ENCODE results near the gene GNAI3. TPM values are rescaled to one million over a fixed set of nuclear protein-coding genes. Genes with fewer than 3 reads are reported as not detected.

Gene GNAI3
- total RNA-seq, 1 donor from 2014 or later, result 6.7 TPM

DNA sequence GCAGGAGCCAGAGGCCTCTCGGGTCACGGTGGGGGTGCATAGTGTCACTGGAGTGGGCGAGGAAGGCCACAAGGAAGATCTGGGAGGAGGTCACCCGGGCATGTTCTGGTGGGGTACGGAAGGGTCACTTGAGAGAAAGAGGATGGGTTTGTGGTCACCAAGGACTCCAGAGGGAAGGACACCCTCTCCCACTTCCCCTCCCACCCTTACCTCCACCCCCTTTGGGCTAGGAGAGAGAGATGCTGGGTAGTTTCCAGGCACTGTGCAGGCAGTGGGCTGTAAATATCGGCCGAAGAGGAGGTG is 39.6 kb upstream of the GNAI3 start:
- ATAC-seq (no peak), DNase-seq (no peak)
- intact Hi-C loops (cut with DNase I), result no loop called here
- H3K36me3 ChIP-seq, result no peaks in the 10 kb centered on the region
- no peak overlapping the region for H3K27ac ChIP-seq
- TF ChIP-seq, protein P1, sequence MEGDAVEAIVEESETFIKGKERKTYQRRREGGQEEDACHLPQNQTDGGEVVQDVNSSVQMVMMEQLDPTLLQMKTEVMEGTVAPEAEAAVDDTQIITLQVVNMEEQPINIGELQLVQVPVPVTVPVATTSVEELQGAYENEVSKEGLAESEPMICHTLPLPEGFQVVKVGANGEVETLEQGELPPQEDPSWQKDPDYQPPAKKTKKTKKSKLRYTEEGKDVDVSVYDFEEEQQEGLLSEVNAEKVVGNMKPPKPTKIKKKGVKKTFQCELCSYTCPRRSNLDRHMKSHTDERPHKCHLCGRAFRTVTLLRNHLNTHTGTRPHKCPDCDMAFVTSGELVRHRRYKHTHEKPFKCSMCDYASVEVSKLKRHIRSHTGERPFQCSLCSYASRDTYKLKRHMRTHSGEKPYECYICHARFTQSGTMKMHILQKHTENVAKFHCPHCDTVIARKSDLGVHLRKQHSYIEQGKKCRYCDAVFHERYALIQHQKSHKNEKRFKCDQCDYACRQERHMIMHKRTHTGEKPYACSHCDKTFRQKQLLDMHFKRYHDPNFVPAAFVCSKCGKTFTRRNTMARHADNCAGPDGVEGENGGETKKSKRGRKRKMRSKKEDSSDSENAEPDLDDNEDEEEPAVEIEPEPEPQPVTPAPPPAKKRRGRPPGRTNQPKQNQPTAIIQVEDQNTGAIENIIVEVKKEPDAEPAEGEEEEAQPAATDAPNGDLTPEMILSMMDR (IDR thresholded peaks at IDR 0.05), result no peak
- peak overlapping the region; percentile 81 for H3K4me3 ChIP-seq
- H3K4me1 ChIP-seq, result peaks cover 16% of the 10 kb centered on the region
- H3K27me3 ChIP-seq (ENCODE audit: low read depth), result no peaks in the 10 kb centered on the region
- H3K9me3 ChIP-seq, result no peaks in the 10 kb centered on the region

DNA sequence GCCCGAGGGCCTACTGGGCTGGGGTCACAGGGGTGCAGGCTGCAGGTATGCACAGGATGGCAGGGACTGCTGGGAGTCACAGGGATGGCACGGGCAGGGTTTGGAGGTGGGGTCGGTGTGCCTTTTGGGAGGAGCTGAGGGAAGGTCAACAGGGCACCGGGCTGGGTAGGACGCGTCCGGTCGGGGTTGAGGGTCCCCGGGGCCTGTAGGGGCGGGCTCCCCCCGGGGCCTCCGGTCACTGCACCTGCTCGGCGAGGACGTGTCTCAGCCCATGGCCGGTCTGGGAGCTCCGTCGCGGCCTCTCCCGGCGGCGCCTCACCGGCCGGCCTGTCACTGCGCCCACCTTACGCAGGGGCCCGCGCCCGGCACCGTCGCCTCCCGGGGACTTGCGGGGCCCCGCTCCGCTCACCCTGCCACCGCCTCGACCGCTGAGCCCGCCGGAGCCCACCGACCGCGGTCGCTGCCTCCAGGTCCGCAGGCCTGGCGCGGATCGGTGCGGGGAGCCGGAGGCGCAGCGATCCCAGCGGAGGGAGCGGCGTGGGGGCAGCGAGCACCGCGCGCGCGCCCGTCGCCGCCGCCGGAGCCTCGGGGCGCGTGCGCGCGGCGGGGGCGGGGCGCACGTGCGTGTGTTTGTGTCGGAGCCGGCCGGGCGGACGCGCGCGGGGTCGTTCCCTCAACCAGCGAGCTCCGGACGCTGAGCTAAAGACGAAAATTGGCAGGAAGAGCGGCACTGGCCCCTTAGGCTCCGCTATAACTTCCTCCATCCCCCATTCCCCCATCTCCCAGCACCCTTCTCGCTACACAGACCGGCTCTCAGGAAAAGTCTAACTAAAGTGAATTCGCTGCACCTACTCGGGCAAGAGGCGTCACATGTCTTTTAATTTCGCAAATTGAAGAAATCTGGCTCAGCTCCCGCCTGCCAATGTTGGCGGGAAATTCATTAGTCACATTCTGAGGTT is 39.0 kb upstream of the GNAI3 start, which contains the start of gene AMIGO1:
Gene AMIGO1, minus strand, starts transcription at position 552 of the 959 bp plus-strand sequence. CDS start 815 bp downstream, outside the sequence.
- intact Hi-C loops (cut with DNase I), result no loop called here
- TF ChIP-seq, protein P1 (IDR thresholded peaks at IDR 0.05), result no peak
- H3K4me1 ChIP-seq, result peaks cover 16% of the 10 kb centered on the region
- H3K27me3 ChIP-seq (ENCODE audit: low read depth), result no peaks in the 10 kb centered on the region
- H3K9me3 ChIP-seq, result no peaks in the 10 kb centered on the region
- peak; percentile 85 to 89 for ATAC-seq
- DNase-seq, result peak; percentile 77
- peak within 1 kb of the TSS; percentile 81 for H3K4me3 ChIP-seq
- H3K36me3 ChIP-seq, result no peaks in the 10 kb centered on the region
- peak within 1 kb of the TSS; percentile 60 for H3K27ac ChIP-seq

DNA sequence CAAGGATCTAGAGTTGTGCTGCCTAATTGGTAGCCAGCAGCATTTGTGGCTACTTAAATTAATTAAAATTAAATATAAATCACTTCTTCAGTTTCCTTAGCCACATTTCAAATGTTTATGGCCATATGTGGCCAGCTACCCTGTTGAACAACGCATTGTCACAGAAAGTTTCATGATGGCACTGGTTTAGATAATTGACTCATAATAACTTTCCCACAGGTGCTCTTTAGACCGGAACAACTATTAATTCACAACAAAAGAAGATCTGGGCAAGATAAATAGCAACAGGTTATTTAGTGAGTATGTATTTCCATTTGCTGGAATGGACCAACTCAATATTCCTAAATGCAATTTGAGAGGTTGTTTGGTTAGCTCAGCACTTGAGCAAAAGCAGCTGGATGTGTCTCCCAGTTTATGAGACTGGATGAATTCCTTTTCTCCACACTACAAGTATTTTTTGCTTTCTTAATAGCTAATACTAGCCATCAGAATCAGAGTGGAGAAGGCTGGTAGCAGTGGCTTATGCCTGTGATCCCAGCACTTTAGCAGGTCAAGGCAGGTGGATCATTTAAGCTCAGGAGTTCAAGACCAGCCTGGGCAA is 35.2 kb upstream of the GNAI3 start:
- no peak for DNase-seq
- intact Hi-C loops (cut with DNase I), result no loop called here

DNA sequence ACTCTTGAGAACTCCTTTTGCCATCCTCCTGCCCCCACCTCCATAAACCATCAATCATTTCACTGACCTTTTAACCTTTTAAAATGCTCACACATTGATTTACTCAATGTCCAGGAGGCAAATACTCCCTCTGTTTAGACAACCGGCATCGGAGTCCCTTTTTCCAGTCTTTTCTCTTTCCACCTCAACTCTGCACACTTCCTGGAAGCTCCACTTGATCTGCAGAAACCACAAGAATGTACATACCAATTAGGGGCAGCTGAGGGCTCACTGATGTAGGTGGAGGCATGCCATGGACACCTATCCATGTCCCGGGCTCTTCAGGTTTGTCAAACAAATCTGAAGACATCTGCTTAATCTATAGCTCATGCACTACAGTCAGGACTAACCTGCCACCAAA is 33.6 kb upstream of the GNAI3 start:
- H3K27ac ChIP-seq, result no peak overlapping the region
- H3K36me3 ChIP-seq, result no peaks in the 10 kb centered on the region
- intact Hi-C loops (cut with DNase I), result no loop called here
- no peaks in the 10 kb centered on the region for H3K9me3 ChIP-seq
- H3K27me3 ChIP-seq (ENCODE audit: low read depth), result no peaks in the 10 kb centered on the region
- DNase-seq, result no peak
- H3K4me1 ChIP-seq, result peaks cover 7% of the 10 kb centered on the region
- H3K4me3 ChIP-seq, result no peak overlapping the region
- no peak for ATAC-seq
- TF ChIP-seq, protein P1 (IDR thresholded peaks at IDR 0.05), result no peak

More for the DNA sequence above, 35.2 kb upstream of the GNAI3 start:
- Histone ChIP-seq H3K27me3 (ENCODE audit: low read depth) (no peaks in the 10 kb centered on the region), H3K27ac (no peak overlapping the region), H3K4me1 (peaks cover 16% of the 10 kb centered on the region), H3K4me3 (no peak overlapping the region), H3K36me3 (no peaks in the 10 kb centered on the region), H3K9me3 (no peaks in the 10 kb centered on the region)
- TF ChIP-seq, protein P1 (IDR thresholded peaks at IDR 0.05), result no peak
- no peak for ATAC-seq

DNA sequence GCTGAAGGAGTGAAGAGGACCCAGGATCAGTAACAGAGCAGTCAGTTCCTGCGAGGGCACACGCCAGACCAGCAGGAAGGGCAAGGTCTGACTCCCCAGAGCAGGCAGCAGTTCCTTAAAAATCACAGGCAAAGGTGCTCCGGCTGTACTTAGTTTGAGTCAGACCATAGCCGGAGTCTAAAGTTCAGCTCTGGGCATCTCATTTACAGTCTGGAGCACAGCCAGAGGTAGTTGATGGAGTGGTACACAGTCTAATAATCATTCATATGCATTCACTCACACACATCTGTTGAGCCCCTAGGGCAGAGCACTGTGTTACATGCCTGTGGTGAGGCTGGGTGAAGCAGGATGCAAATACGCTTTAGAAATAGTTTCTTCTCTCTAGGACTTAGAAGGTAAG is 31.5 kb upstream of the GNAI3 start:
- intact Hi-C loops (cut with DNase I), result no loop called here
- no peaks in the 10 kb centered on the region for H3K36me3 ChIP-seq
- ATAC-seq (no peak), DNase-seq (no peak)
- TF ChIP-seq, protein P1 (IDR thresholded peaks at IDR 0.05), result no peak
- H3K4me1 ChIP-seq, result no peaks in the 10 kb centered on the region
- no peak overlapping the region for H3K4me3 ChIP-seq
- no peaks in the 10 kb centered on the region for H3K9me3 ChIP-seq
- H3K27ac ChIP-seq, result no peak overlapping the region
- H3K27me3 ChIP-seq (ENCODE audit: low read depth), result no peaks in the 10 kb centered on the region
